ENCODE measurements around the gene TMEM175. TPM values are rescaled to one million over a fixed set of nuclear protein-coding genes. Genes with fewer than 3 reads are reported as not detected.

Gene TMEM175
- total and polyA plus RNA-seq, 2 of the 13 experiments (the other 11 are each of a cell fraction or from before 2014, with no cell fraction given) = 5.1 to 9.9 TPM

DNA sequence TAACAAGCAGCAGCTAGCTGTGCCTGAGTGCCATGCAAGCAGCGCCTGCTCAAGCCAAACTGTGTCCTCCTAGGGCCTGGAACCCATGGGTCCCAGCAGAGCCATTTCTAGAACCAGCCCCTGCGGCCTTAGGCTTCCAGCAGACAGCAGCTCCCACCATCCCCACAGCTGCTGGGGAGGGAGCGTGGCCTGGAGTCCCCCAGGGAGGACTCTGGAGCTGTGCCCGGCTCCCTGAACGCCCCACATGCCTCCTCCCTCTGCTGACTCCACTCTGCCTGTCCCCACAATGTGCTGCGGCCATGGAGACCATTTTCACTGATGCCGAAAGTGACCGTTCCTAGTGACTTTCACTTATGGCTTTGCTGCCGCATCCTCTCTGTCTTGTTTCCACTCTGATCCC lies 46.0 kb upstream of the TMEM175 start:
- Histone ChIP-seq H3K27ac (ENCODE audit: extremely low read length, insufficient read depth, low read length) (no peak overlapping the region), H3K4me1 (ENCODE audit: insufficient read depth, low read length) (no peaks in the 10 kb centered on the region), H4K20me1 (ENCODE audit: insufficient read depth, low read length) (no peaks in the 10 kb centered on the region), H3K27me3 (ENCODE audit: control insufficient read depth in 1 of 2, insufficient read depth in 2 of 2, low read length in 2 of 2) (no peaks in the 10 kb centered on the region), H3K4me3 (replicated peaks in 1 of 3; ENCODE audit: insufficient read depth in 1 of 3, low read depth in 2 of 3, low read length in 3 of 3) (no peak overlapping the region), H3K9ac (ENCODE audit: insufficient read depth, low read depth, low read length) (no peak overlapping the region), H3K36me3 (replicated peaks in 1 of 2; ENCODE audit: control insufficient read depth in 1 of 2, insufficient read depth in 2 of 2, low read length in 2 of 2) (peaks cover 15 to 31% of the 10 kb centered on the region in 2 experiments; a peak in 2 of 5 replicates), H3K9me3 (ENCODE audit: low read length) (no peaks in the 10 kb centered on the region), H2AFZ (ENCODE audit: low read length) (no peak overlapping the region), H3K4me2 (ENCODE audit: low read depth, low read length) (no peak overlapping the region), H3K79me2 (ENCODE audit: insufficient read depth, low read length) (no peaks in the 10 kb centered on the region)
- no peak for FAIRE-seq
- 86% methylated on average over 8 of the region's 9 CpGs for WGBS (ENCODE audit: low lambda C conversion rate)
- ATAC-seq = no peak
- TF ChIP-seq, protein P1, sequence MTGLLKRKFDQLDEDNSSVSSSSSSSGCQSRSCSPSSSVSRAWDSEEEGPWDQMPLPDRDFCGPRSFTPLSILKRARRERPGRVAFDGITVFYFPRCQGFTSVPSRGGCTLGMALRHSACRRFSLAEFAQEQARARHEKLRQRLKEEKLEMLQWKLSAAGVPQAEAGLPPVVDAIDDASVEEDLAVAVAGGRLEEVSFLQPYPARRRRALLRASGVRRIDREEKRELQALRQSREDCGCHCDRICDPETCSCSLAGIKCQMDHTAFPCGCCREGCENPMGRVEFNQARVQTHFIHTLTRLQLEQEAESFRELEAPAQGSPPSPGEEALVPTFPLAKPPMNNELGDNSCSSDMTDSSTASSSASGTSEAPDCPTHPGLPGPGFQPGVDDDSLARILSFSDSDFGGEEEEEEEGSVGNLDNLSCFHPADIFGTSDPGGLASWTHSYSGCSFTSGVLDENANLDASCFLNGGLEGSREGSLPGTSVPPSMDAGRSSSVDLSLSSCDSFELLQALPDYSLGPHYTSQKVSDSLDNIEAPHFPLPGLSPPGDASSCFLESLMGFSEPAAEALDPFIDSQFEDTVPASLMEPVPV (CRISPR knock-in tag; IDR thresholded peaks at IDR 0.05) = no peak
- no peak for TF ChIP-seq EEA1 (CRISPR knock-in tag; IDR thresholded peaks at IDR 0.05; ENCODE audit: borderline replicate concordance)
- no peak for TF ChIP-seq ZNF574 (CRISPR knock-in tag; IDR thresholded peaks at IDR 0.05)
- no peak for TF ChIP-seq ZBTB25 (CRISPR knock-in tag; IDR thresholded peaks at IDR 0.05)
- no peak for TF ChIP-seq RBM22 (optimal IDR thresholded peaks at IDR 0.05; ENCODE audit: low read length)
- no peak for TF ChIP-seq ZNF468 (CRISPR knock-in tag; IDR thresholded peaks at IDR 0.05)
- no peak for TF ChIP-seq TMF1 (CRISPR knock-in tag; IDR thresholded peaks at IDR 0.05; ENCODE audit: low read depth)
- TF ChIP-seq, protein P2, sequence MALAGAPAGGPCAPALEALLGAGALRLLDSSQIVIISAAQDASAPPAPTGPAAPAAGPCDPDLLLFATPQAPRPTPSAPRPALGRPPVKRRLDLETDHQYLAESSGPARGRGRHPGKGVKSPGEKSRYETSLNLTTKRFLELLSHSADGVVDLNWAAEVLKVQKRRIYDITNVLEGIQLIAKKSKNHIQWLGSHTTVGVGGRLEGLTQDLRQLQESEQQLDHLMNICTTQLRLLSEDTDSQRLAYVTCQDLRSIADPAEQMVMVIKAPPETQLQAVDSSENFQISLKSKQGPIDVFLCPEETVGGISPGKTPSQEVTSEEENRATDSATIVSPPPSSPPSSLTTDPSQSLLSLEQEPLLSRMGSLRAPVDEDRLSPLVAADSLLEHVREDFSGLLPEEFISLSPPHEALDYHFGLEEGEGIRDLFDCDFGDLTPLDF (CRISPR knock-in tag; IDR thresholded peaks at IDR 0.05) = no peak
- TF ChIP-seq RFX5 (IDR thresholded peaks at IDR 0.05; ENCODE audit: low read depth, low read length) = no peak
- no peak for TF ChIP-seq ZNF546 (CRISPR knock-in tag; conservative IDR thresholded peaks at IDR 0.05)
- in situ Hi-C loops (cut with HindIII; ENCODE audit: extremely low pct_ligation_motif_present, low pct_unique_long_range_greater_than_20kb) (no loop called here), intact Hi-C loops (cut with micrococcal nuclease; ENCODE audit: unreplicated experiment) (no loop called here)
- DNase-seq (ENCODE audit: low spot score) = no peak
- BruUV-seq (replicated peaks) = no TSS peak
- ChIA-PET POLR2A (no interaction called here), CTCF (ENCODE audit: low intra/inter-chr PET ratio, low total read pairs) (no interaction called here)

Measured in HepG2 (cell line).